ENCODE data around the gene AGAP3. TPM values are rescaled to one million over a fixed set of nuclear protein-coding genes. Genes with fewer than 3 reads are reported as not detected.

Gene AGAP3
- total and polyA plus RNA-seq, 2 of the 4 experiments (the other 2 are of a cell fraction) = 35.3 to 93.9 TPM

DNA sequence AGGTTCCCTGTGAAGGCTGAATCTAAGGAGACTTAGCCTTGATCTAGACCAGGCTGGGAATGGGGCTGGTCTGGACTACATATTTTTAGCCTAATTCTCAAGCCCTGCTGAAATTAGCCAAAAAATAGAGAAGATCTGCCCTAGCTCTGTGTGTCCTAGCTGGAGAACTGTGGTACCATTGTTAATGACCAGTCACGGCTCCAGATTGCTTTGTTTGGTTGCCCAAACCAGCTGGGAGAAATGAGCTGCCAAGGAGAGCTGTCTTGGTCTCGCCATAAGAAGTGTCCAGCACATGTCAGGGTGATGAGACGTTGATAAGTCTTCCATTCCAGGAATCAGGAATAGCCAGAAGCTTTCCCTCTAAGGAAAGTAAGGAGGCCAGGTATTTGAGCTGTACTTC, 60.5 kb downstream of the AGAP3 start:
- no peaks in the 10 kb centered on the region for H3K9me3 ChIP-seq (ENCODE audit: control insufficient read depth, insufficient read depth, low read length)
- no peak for DNase-seq
- H3K23ac ChIP-seq (ENCODE audit: low read depth, low read length) = no peak overlapping the region
- H3K4me2 ChIP-seq (ENCODE audit: low read depth, low read length) = no peak overlapping the region
- H3K27ac ChIP-seq (ENCODE audit: insufficient read depth, low read length) = no peak overlapping the region
- no peak overlapping the region for H2AK5ac ChIP-seq (ENCODE audit: low read depth, low read length)
- no TSS peak for BruUV-seq (replicated peaks)
- H2BK5ac ChIP-seq (ENCODE audit: low read depth, low read length, poor library complexity, severe bottlenecking) = no peak overlapping the region
- POLR2A ChIA-PET (ENCODE audit: unreplicated experiment) = no interaction called here
- intact Hi-C loops (cut with micrococcal nuclease) = no loop called here
- no peaks in the 10 kb centered on the region; the same call in none of the 2 replicates for H4K20me1 ChIP-seq (ENCODE audit: insufficient read depth, low read length)
- no peak overlapping the region for H2AK9ac ChIP-seq (replicated peaks; ENCODE audit: low read depth, low read length, poor library complexity)
- no peak for TF ChIP-seq FOS (IDR thresholded peaks at IDR 0.05; ENCODE audit: low read depth, low read length)
- in situ Hi-C loops (cut with MboI; ENCODE audit: low sequenced_read_pairs) = no loop called here
- H2BK120ac ChIP-seq (ENCODE audit: low read depth, low read length) = no peak overlapping the region
- no peak overlapping the region for H4K8ac ChIP-seq (ENCODE audit: low read depth in 2 of 2, low read length in 2 of 2)
- no peak overlapping the region for H2BK15ac ChIP-seq (ENCODE audit: low read depth, low read length)
- 0 out of 2 replicates have a peak, but pooled peaks cover 3% of the 10 kb centered on the region for H3K9me1 ChIP-seq (ENCODE audit: insufficient read depth, low read length)
- H3K4me3 ChIP-seq (ENCODE audit: insufficient read depth, low read depth, low read length) = no peak overlapping the region
- 29% methylated on average over 1 of the region's 3 CpGs; no CpG with 5 or more reads in 1 of the 2 experiments for WGBS, 2 experiments (ENCODE audit: extremely low coverage in 2 of 2, insufficient read length in 1 of 2)
- no peak overlapping the region for H4K5ac ChIP-seq (ENCODE audit: low read depth, low read length)
- H3K4me1 ChIP-seq (ENCODE audit: control insufficient read depth, insufficient read depth, low read length) = no peaks in the 10 kb centered on the region
- no peak overlapping the region for H3K9ac ChIP-seq (ENCODE audit: low read depth, low read length)
- peaks cover 31% of the 10 kb centered on the region for H3K36me3 ChIP-seq (ENCODE audit: control insufficient read depth, insufficient read depth, low read length)
- CTCF ChIA-PET = interaction anchor here (0.7 kb wide), 1 partner anchor 57 kb away, joined by 4 read pairs; no protein-coding TSS in a partner anchor
- no peak overlapping the region for H3K18ac ChIP-seq (ENCODE audit: low read depth, low read length)
- no peak overlapping the region for H3K14ac ChIP-seq (replicated peaks; ENCODE audit: low read depth, low read length)
- peak; percentile 8; the same call in 1 of the 2 replicates for ATAC-seq (ENCODE audit: low read depth)
- no peak overlapping the region for H3K4ac ChIP-seq (ENCODE audit: low read depth, low read length)
- H4K91ac ChIP-seq (ENCODE audit: insufficient read depth, low read depth, low read length) = no peak overlapping the region
- dilution Hi-C loops (cut with HindIII; ENCODE audit: low sequenced_read_pairs, unreplicated experiment) = no loop called here
- peaks cover 31% of the 10 kb centered on the region for H3K27me3 ChIP-seq (ENCODE audit: control insufficient read depth, insufficient read depth, low read length)
- no peak overlapping the region for H2BK20ac ChIP-seq (ENCODE audit: low read depth, low read length)
- H3K79me1 ChIP-seq (ENCODE audit: low read depth in 1 of 2, low read length in 2 of 2) = no peaks in the 10 kb centered on the region
- H2AFZ ChIP-seq (replicated peaks; ENCODE audit: low read length, poor library complexity) = no peak overlapping the region
- no peak overlapping the region for H3K56ac ChIP-seq (ENCODE audit: extremely low read depth, insufficient read depth, low read length)
